ENCODE data around the gene PLIN3. TPM values are rescaled to one million over a fixed set of nuclear protein-coding genes. Genes with fewer than 3 reads are reported as not detected.

The PLIN3 gene
- total RNA-seq, 1 experiment from 2014 or later: 63.8 TPM

- no peak overlapping the region for H3K4me3 ChIP-seq (ENCODE audit: low read depth, low read length)
- CTCF ChIA-PET: interaction anchor here (1.2 kb wide), 1 partner anchor 26 kb away, joined by 3 read pairs; the partner anchor contains the start of gene FEM1A
- intact Hi-C loops (cut with micrococcal nuclease; ENCODE audit: unreplicated experiment): no loop called here
- H3K36me3 ChIP-seq (ENCODE audit: control insufficient read depth, insufficient read depth, low read length): no peaks in the 10 kb centered on the region; the same call in 1 of the 2 replicates
- Mint-ChIP-seq H3K27me3 (ENCODE audit: insufficient read depth, unreplicated experiment) (no peaks in the 10 kb centered on the region), H3K4me3 (ENCODE audit: unreplicated experiment) (no peak overlapping the region), H3K27ac (ENCODE audit: unreplicated experiment) (no peak overlapping the region), H3K36me3 (ENCODE audit: insufficient read depth, unreplicated experiment) (peaks cover 22% of the 10 kb centered on the region), H3K4me1 (ENCODE audit: low read depth, unreplicated experiment) (peaks cover 9% of the 10 kb centered on the region), H3K9me3 (ENCODE audit: unreplicated experiment) (peaks cover 11% of the 10 kb centered on the region)
- BruUV-seq (replicated peaks): no TSS peak
- peaks cover 3% of the 10 kb centered on the region; the same call in 1 of the 2 replicates for H3K4me1 ChIP-seq
- POLR2A ChIA-PET: no interaction called here
- H3K9me3 ChIP-seq: no peaks in the 10 kb centered on the region
- H3K27me3 ChIP-seq (replicated peaks; ENCODE audit: control insufficient read depth, insufficient read depth, low read length): no peaks in the 10 kb centered on the region
- no peak for TF ChIP-seq CTCF (IDR thresholded peaks at IDR 0.05; ENCODE audit: insufficient read depth in 1 of 2, low read depth in 1 of 2, low read length in 1 of 2, severe bottlenecking in 1 of 2, unreplicated experiment in 1 of 2)
- DNase-seq: no peak
Observed at GRCh38 chr19:4817467-4818277, 49.8 kb downstream of the PLIN3 start.

DNA sequence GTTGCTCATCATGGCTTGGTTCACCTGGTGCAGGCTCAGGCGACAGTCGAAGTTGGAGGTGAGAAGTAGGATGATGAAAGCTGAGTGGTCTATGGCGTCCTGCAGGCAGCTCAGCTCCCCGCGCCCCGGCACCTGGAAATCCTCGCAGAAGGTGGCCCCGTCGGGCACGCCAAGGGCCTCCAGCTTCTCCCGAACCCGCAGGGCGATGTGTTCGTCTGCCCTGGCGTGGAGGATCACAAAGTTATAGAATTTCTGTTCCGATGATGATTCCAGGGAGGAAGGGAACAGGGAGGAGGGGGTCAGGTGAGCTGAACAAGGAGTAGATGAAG, 50.6 kb downstream of the PLIN3 start:
- Histone ChIP-seq H3K27me3 (replicated peaks; ENCODE audit: control insufficient read depth, insufficient read depth, low read length) (no peaks in the 10 kb centered on the region), H3K36me3 (ENCODE audit: control insufficient read depth, insufficient read depth, low read length) (no peaks in the 10 kb centered on the region; the same call in 1 of the 2 replicates), H3K4me3 (ENCODE audit: low read depth, low read length) (no peak overlapping the region), H3K9me3 (no peaks in the 10 kb centered on the region), H3K4me1 (peaks cover 3% of the 10 kb centered on the region; the same call in 1 of the 2 replicates)
- DNase-seq: no peak
- no peak overlapping the region for H3K27ac Mint-ChIP-seq (ENCODE audit: unreplicated experiment)
- ChIA-PET POLR2A (interaction anchor here (0.6 kb wide), 1 partner anchor 95 kb away, joined by 7 read pairs; no protein-coding TSS in a partner anchor), CTCF (interaction anchor here (1.2 kb wide), 1 partner anchor 26 kb away, joined by 3 read pairs; the partner anchor contains the start of gene FEM1A)
- H3K27me3 Mint-ChIP-seq (ENCODE audit: insufficient read depth, unreplicated experiment): no peaks in the 10 kb centered on the region
- no peak for TF ChIP-seq CTCF (IDR thresholded peaks at IDR 0.05; ENCODE audit: insufficient read depth in 1 of 2, low read depth in 1 of 2, low read length in 1 of 2, severe bottlenecking in 1 of 2, unreplicated experiment in 1 of 2)
- H3K9me3 Mint-ChIP-seq (ENCODE audit: unreplicated experiment): peaks cover 11% of the 10 kb centered on the region
- no peak overlapping the region for H3K4me3 Mint-ChIP-seq (ENCODE audit: unreplicated experiment)
- peaks cover 9% of the 10 kb centered on the region for H3K4me1 Mint-ChIP-seq (ENCODE audit: low read depth, unreplicated experiment)
- no TSS peak for BruUV-seq (replicated peaks)
- peaks cover 19% of the 10 kb centered on the region for H3K36me3 Mint-ChIP-seq (ENCODE audit: insufficient read depth, unreplicated experiment)
- intact Hi-C loops (cut with micrococcal nuclease; ENCODE audit: unreplicated experiment): no loop called here

- Histone ChIP-seq H3K27me3 (replicated peaks; ENCODE audit: control insufficient read depth, insufficient read depth, low read length) (no peaks in the 10 kb centered on the region), H3K4me1 (peaks cover 3% of the 10 kb centered on the region; the same call in 1 of the 2 replicates), H3K4me3 (ENCODE audit: low read depth, low read length) (no peak overlapping the region), H3K36me3 (ENCODE audit: control insufficient read depth, insufficient read depth, low read length) (no peaks in the 10 kb centered on the region; the same call in 1 of the 2 replicates), H3K9me3 (no peaks in the 10 kb centered on the region)
- no peak for DNase-seq
- H3K9me3 Mint-ChIP-seq (ENCODE audit: unreplicated experiment): peaks cover 11% of the 10 kb centered on the region
- BruUV-seq (replicated peaks): TSS peak; percentile 42
- intact Hi-C loops (cut with micrococcal nuclease; ENCODE audit: unreplicated experiment): no loop called here
- peaks cover 9% of the 10 kb centered on the region for H3K4me1 Mint-ChIP-seq (ENCODE audit: low read depth, unreplicated experiment)
- H3K4me3 Mint-ChIP-seq (ENCODE audit: unreplicated experiment): no peak overlapping the region
- peaks cover 19% of the 10 kb centered on the region for H3K36me3 Mint-ChIP-seq (ENCODE audit: insufficient read depth, unreplicated experiment)
- TF ChIP-seq CTCF (IDR thresholded peaks at IDR 0.05; ENCODE audit: insufficient read depth in 1 of 2, low read depth in 1 of 2, low read length in 1 of 2, severe bottlenecking in 1 of 2, unreplicated experiment in 1 of 2): no peak
- no peak overlapping the region for H3K27ac Mint-ChIP-seq (ENCODE audit: unreplicated experiment)
- POLR2A ChIA-PET: interaction anchor here (0.5 to 0.6 kb wide), 2 partner anchors 51 to 96 kb away, joined by 3 to 7 read pairs; partner anchors contain the start of gene PLIN3
- CTCF ChIA-PET: interaction anchor here (1.2 kb wide), 1 partner anchor 25 kb away, joined by 3 read pairs; the partner anchor contains the start of gene FEM1A
- H3K27me3 Mint-ChIP-seq (ENCODE audit: insufficient read depth, unreplicated experiment): no peaks in the 10 kb centered on the region
Observed at GRCh38 chr19:4816202-4816949, 51.1 kb downstream of the PLIN3 start.

Data from Caco-2 (cell line).